Activated naive CD4-positive, alpha-beta T cell treated with anti-CD3 and anti-CD28 coated beads for 36 hours (primary cell): Measurements from ENCODE around the gene SAMD11. TPM values are rescaled to one million over a fixed set of nuclear protein-coding genes. Genes with fewer than 3 reads are reported as not detected.
A peak's percentile ranks its signal among the peaks of the same experiment; 100 is the strongest.

Source experiments
- CTCF ChIA-PET: fragments of 350-600 bp; sonication (Branson Sonifier 250); formaldehyde crosslinking; loops from one replicate; lab custom pipeline; 2021; ENCODE audit warnings: antibody characterized with exemption; lab: Charles Lee
- DNase-seq: peaks from one replicate; pipeline ENCODE4 v3.0.0-alpha.2; 2020
- H3K27ac Mint-ChIP-seq: one replicate; pipeline ENCODE4 v1.8.0; 2021; ENCODE audit warnings: mild to moderate bottlenecking, mixed read lengths
- H3K27me3 Mint-ChIP-seq: one replicate; pipeline ENCODE4 v1.8.0; 2021; ENCODE audit warnings: low read depth, mixed read lengths
- H3K36me3 Mint-ChIP-seq: one replicate; pipeline ENCODE4 v1.8.0; 2021; ENCODE audit warnings: low read depth, mixed read lengths
- H3K4me1 Mint-ChIP-seq: one replicate; pipeline ENCODE4 v1.8.0; 2021; ENCODE audit warnings: low read depth, mixed read lengths
- H3K4me3 Mint-ChIP-seq: one replicate; pipeline ENCODE4 v1.8.0; 2021; ENCODE audit warnings: mild to moderate bottlenecking, moderate library complexity, mixed read lengths
- H3K9me3 Mint-ChIP-seq: one replicate; pipeline ENCODE4 v1.8.0; 2021; ENCODE audit warnings: mixed read lengths
- intact Hi-C: fragments of 100-400 bp; cut with micrococcal nuclease; formaldehyde crosslinking; loops from one replicate; pipeline ENCODE4 v1.15.1; 2023
- total RNA-seq, 2 experiments: library from RNA; stranded (reverse); gene quantifications; one replicate each; pipeline ENCODE4 v1.2.3, GENCODE V29; 2021

The SAMD11 gene
- total RNA-seq, 2 experiments from 2014 or later, result not detected

DNA sequence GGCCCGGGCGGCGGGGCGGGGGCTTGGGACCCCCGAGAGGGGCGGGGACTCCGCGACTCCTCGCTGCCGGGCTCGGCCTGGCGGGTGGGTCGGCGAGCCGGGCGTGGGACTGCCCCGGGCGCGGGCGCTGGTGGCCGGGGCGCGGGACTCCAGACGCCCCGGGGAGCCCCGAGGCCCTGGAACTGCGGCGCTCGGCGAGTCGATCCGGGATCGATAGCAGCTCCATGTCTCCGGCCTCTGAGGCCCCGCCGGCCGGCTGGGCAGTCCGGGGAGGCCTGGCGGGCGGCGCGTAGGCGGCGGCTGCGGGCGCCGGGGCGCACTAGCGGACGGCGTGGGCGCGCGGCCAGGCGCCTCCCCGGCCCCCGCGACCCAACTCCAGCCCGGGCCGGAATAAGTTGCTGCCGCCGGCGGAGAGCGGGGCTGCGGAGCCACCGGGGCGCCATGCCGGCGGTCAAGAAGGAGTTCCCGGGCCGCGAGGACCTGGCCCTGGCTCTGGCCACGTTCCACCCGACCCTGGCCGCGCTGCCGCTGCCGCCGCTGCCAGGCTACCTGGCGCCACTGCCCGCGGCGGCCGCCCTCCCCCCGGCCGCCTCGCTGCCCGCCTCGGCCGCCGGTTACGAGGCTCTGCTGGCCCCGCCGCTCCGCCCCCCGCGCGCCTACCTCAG, 400 bp downstream of the SAMD11 start:
- DNase-seq, result no peak
- Mint-ChIP-seq H3K9me3 (no peaks in the 10 kb centered on the region), H3K27me3 (peaks cover 51% of the 10 kb centered on the region), H3K4me3 (no peak overlapping the region), H3K27ac (no peak overlapping the region), H3K36me3 (peaks cover 1% of the 10 kb centered on the region), H3K4me1 (peaks cover 19% of the 10 kb centered on the region)
- intact Hi-C loops, result loop anchor here (2.0 kb wide), 1 partner anchor 19 kb away; no protein-coding TSS in a partner anchor
- CTCF ChIA-PET, result no interaction called here

DNA sequence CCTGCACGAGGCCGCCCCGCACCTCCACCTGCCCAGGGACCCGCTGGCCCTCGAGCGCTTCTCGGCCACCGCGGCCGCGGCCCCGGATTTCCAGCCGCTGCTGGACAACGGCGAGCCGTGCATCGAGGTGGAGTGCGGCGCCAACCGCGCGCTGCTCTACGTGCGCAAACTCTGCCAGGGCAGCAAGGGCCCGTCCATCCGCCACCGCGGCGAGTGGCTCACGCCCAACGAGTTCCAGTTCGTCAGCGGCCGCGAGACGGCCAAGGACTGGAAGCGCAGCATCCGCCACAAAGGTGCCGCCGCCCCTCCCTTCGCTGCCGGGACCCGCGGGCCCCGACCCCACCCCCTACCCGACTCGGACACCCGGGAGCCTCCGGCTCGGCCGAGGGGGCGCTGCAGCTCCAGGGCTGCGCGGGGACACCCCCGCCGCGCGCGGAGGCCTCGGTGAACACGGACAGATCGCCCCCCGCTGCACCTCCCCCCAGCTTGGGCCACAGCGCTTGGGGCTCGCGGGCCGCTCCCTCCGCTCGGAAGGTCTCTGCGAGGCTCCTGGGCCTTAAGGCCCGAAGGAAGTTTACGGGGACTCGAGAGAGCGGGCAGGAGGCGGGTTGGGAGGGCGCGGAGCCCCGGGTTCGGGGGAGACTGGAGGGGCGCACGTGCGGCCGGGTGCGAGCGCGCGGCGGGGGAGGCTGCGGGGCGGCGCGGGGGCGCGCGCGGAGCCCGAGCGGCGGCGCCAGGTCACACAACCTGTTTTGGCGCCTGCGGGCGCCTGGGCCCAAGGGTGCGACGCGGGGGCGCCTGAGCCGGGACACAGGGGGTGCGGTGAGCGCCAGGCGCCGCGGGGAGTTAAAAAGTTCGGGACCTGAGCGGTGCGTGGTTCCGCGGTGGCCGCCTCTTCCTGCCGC, 1.2 kb downstream of the SAMD11 start:
- intact Hi-C loops, result no loop called here
- CTCF ChIA-PET, result no interaction called here
- Mint-ChIP-seq H3K36me3 (peaks cover 1% of the 10 kb centered on the region), H3K27me3 (peaks cover 52% of the 10 kb centered on the region), H3K27ac (no peak overlapping the region), H3K4me3 (no peak overlapping the region), H3K4me1 (peaks cover 19% of the 10 kb centered on the region), H3K9me3 (no peaks in the 10 kb centered on the region)
- no peak for DNase-seq

DNA sequence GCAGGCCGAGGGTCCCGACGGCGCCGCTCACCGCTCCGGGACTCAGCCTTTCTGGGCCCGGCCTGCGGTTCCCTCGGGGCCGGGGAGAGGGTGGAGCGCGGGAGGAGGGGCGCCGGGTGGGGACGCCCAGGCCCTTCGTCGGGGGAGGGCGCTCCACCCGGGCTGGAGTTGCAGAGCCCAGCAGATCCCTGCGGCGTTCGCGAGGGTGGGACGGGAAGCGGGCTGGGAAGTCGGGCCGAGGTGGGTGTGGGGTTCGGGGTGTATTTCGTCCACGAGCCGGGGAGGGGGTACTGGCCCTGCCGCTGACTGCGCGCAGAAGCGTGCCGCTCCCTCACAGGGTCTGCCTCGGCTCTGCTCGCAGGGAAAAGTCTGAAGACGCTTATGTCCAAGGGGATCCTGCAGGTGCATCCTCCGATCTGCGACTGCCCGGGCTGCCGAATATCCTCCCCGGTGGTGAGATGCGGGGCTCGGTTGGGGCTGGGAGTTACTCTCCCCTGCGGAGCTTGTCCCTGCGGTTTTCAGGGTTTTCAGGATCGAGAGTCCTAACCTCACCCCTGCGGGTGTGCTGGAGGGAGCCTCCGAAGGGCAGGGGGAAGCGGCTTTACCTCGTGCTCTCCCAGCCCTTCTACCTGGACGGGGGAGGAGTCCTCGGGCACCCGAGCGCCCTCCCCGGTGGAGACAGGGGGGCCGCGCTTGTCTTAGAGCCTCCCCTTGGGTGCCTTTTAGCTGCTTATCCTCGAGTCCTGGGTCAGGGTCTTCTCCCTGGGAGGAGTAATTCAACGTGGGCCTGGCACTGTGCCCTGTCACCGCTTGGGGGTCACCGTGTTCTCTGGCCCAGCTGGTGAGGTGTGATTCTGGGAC, 2.1 kb downstream of the SAMD11 start:
- Mint-ChIP-seq H3K27ac (no peak overlapping the region), H3K4me3 (peak overlapping the region; percentile 6), H3K27me3 (peaks cover 44% of the 10 kb centered on the region), H3K9me3 (no peaks in the 10 kb centered on the region), H3K36me3 (peaks cover 1% of the 10 kb centered on the region), H3K4me1 (peaks cover 16% of the 10 kb centered on the region)
- no peak for DNase-seq
- intact Hi-C loops, result no loop called here
- CTCF ChIA-PET, result no interaction called here

DNA sequence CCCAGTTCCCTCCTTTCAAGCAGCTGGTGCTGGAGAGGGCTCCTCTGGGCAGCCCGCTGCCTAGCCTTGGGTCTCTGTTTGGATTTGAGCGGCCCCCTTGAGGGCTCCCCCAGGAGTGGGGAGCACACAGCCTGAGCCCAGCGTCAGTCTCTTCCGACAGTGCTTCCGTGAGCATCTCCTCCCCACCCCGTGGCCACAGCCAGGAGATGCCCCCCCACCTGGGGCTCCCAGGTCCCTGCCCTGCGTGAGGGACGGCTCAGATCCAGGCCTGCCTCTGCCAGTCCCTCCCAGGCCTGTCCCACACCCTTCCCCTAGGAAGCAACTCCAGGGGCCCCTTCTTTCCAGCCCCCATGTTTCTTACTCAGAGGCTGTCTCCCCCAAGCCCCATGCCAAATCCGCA, 3.5 kb downstream of the SAMD11 start:
- intact Hi-C loops, result no loop called here
- no peak overlapping the region for H3K4me3 Mint-ChIP-seq
- no peak overlapping the region for H3K27ac Mint-ChIP-seq
- H3K4me1 Mint-ChIP-seq, result peaks cover 10% of the 10 kb centered on the region
- CTCF ChIA-PET, result no interaction called here
- DNase-seq, result no peak
- H3K36me3 Mint-ChIP-seq, result peaks cover 1% of the 10 kb centered on the region
- H3K27me3 Mint-ChIP-seq, result peaks cover 40% of the 10 kb centered on the region
- H3K9me3 Mint-ChIP-seq, result no peaks in the 10 kb centered on the region

DNA sequence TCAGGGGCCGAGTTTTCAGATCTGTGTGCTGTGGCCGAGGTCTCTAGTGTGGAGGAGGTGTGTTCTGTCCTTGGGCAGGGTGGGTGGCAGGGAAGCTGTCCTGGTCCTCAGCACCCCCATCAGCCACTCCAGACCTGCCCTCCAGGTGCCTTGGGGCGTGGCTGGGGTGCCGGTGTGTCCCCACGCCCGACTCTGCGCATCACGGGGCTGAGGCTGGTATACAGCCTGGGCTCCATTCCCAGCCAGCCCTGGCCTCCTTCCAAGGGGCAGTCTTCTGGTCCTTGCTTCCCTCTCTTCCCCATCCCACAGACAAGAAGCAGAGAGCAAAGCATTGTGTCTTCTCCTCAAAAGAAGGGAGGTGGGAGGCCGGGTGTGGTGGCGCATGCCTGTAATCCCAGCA, 4.0 kb downstream of the SAMD11 start:
- peaks cover 1% of the 10 kb centered on the region for H3K36me3 Mint-ChIP-seq
- peaks cover 10% of the 10 kb centered on the region for H3K4me1 Mint-ChIP-seq
- peaks cover 36% of the 10 kb centered on the region for H3K27me3 Mint-ChIP-seq
- CTCF ChIA-PET, result no interaction called here
- intact Hi-C loops, result no loop called here
- no peaks in the 10 kb centered on the region for H3K9me3 Mint-ChIP-seq
- DNase-seq, result no peak
- no peak overlapping the region for H3K27ac Mint-ChIP-seq
- H3K4me3 Mint-ChIP-seq, result no peak overlapping the region

DNA sequence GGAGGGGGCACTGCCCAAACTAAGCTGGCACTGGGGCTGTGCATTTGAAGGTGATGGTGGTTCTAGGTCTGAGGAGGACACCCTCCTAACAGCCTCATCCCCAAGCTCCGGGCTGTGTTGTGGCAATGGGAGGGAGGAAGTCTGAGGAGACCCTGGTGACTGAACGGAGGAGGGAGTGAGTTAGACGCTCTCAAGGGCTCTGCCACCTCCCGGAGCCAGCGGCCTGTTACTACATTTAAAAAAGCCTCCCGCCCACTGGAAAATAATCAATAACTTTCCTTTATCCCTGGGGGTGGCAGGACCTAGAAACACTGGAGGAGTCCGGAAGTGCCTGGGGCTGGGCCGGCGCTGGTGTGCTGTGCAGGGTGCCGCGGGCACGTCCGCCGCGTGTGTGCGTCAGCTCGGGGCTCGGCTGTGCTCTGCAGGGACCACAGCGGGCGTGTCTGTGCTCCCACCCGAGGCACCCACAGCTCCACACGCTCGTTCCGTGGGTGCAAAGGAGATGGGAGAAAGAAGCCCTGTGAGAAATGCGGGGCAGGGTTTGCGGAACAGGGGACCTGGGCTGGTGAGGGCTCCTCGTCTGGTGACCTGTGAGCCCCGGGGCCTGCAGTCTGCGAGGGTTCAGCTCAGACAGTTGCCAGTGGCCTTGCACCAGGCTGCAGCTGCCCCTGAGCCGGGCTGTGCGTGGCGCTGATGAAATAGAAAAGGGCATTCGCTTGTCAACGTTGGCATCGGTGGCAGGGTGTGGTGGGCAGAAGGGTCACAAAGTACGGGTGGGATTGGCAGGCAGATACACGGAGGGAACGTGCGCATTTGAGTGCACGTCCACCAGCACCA, 5.3 kb downstream of the SAMD11 start:
- Mint-ChIP-seq H3K27me3 (peaks cover 30% of the 10 kb centered on the region), H3K4me1 (peaks cover 5% of the 10 kb centered on the region), H3K4me3 (no peak overlapping the region), H3K36me3 (no peaks in the 10 kb centered on the region), H3K9me3 (no peaks in the 10 kb centered on the region), H3K27ac (no peak overlapping the region)
- no peak for DNase-seq
- intact Hi-C loops, result no loop called here
- CTCF ChIA-PET, result interaction anchor here (0.7 kb wide), 1 partner anchor 9 kb away, joined by 3 read pairs; no protein-coding TSS in a partner anchor

DNA sequence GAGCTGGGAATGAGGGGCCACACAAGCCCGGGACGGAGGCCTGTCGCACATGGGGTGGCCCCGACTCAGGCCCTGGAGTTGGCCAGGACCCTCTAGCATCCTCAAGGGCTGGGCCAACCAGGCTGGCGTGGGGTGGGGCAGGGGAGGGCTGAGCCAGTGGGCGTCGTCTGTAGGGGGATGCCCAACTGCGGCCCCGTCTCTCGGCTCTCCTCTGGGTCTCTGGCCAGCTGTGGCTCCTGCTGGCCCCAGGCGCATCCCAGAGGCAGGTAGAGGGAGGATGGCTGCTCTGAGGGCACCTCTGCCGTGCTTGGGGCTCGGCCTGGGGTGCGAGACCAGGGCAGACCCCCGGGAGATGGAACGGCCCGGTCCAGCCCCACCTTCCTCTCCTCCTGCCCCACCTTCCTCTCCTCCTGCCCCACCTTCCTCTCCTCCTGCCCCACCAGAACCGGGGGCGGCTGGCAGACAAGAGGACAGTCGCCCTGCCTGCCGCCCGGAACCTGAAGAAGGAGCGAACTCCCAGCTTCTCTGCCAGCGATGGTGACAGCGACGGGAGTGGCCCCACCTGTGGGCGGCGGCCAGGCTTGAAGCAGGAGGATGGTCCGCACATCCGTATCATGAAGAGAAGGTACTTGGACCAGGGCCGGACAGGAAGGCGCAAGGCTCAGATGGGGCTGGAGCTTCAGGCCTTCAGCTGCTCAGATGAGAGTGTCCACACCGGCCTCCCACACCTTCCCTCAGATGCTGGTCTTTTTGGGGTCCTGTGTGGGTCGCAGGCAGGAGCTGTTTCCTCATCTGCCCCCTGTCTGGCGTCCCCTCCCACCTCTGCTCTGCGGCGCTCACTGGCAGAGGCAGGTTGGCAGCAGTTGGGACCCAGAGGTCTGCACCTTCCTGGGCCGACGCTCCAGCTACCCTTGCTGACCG, 6.2 kb downstream of the SAMD11 start:
- DNase-seq, result no peak
- intact Hi-C loops, result no loop called here
- no peaks in the 10 kb centered on the region for H3K36me3 Mint-ChIP-seq
- H3K27ac Mint-ChIP-seq, result no peak overlapping the region
- no peak overlapping the region for H3K4me3 Mint-ChIP-seq
- peaks cover 32% of the 10 kb centered on the region for H3K27me3 Mint-ChIP-seq
- CTCF ChIA-PET, result no interaction called here
- H3K4me1 Mint-ChIP-seq, result peaks cover 7% of the 10 kb centered on the region
- H3K9me3 Mint-ChIP-seq, result no peaks in the 10 kb centered on the region

DNA sequence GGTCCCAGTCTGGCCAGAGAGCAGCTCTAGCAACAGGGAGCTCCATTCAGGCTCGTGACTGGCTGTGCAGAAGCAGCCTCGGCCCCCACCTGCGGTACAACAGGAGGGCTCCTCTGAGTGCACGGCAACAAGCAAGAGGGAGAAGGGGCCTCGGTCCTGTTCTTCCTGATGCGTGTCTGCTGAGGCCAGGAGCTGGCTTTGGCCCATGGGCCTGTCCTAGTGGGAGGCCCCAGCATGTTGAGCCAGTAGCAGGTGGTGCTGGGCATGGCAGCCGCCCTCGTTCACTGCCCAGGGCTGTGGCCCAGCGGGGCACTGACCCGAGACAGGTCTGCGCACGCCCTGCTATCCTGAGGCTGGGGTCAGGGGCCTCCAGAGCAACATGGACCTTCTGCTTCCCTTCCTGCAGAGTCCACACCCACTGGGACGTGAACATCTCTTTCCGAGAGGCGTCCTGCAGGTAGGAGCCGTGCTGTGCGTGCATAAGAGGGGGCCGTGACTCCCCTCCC, 7.0 kb downstream of the SAMD11 start:
- Mint-ChIP-seq H3K36me3 (no peaks in the 10 kb centered on the region), H3K4me1 (peaks cover 9% of the 10 kb centered on the region), H3K27me3 (peaks cover 36% of the 10 kb centered on the region), H3K27ac (no peak overlapping the region), H3K4me3 (no peak overlapping the region), H3K9me3 (no peaks in the 10 kb centered on the region)
- CTCF ChIA-PET, result no interaction called here
- intact Hi-C loops, result no loop called here
- DNase-seq, result no peak

DNA sequence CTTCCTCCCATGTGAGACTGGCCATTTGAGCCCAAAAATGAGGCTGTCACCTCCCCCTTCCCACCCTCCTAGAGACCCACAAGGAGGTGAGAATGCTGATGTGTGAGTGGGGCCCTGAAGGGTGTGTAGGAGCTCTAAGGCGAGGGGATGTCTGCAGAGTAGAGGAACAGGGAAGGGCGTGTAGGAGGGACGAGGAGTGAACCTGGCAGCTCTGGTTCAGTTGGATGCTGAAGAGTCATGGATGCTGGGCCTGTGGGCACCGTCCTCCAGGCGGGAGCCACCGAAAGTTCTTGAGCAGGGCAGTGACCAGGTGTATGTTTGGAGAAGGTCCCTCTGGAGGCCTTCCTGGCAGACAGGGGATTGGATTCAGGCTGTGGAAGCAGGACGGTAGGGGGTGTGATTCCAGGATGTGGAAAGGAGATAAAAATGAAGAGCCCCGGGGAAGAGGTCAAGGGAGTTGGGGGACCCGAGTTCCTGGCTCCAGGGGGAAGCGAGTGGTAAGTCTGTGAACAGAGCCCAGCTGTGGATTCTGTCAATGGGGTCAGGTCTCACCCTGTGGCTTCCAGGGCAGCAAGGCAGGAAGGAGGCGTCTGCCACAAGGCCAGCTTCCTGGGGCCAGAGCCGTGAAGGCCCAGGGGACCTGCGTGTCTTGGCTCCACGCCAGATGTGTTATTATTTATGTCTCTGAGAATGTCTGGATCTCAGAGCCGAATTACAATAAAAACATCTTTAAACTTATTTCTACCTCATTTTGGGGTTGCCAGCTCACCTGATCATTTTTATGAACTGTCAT, 7.9 kb downstream of the SAMD11 start:
- intact Hi-C loops, result no loop called here
- CTCF ChIA-PET, result no interaction called here

DNA sequence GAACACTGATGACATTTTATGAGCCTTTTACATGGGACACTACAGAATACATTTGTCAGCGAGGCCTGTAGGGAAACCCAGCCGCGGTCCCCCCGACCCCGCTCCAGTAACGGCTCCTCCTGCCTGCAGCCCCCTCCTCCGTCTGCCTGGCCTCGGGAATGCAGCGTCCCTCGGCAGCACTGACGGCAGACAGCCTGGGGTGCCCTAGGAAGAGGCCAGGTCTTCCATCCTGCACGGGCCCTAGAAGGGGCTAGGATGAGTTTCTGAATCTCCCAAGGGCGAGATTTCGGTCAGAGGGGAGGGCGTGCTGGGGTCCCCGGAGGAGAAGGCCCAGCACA, 8.4 kb downstream of the SAMD11 start:
- no peak for DNase-seq
- H3K36me3 Mint-ChIP-seq, result no peaks in the 10 kb centered on the region
- H3K27ac Mint-ChIP-seq, result no peak overlapping the region
- peaks cover 6% of the 10 kb centered on the region for H3K4me1 Mint-ChIP-seq
- CTCF ChIA-PET, result no interaction called here
- H3K4me3 Mint-ChIP-seq, result no peak overlapping the region
- no peaks in the 10 kb centered on the region for H3K9me3 Mint-ChIP-seq
- intact Hi-C loops, result no loop called here
- H3K27me3 Mint-ChIP-seq, result peaks cover 25% of the 10 kb centered on the region

More for the DNA sequence above, 7.9 kb downstream of the SAMD11 start:
- H3K27ac Mint-ChIP-seq, result no peak overlapping the region
- H3K27me3 Mint-ChIP-seq, result peaks cover 28% of the 10 kb centered on the region
- no peaks in the 10 kb centered on the region for H3K36me3 Mint-ChIP-seq
- no peak overlapping the region for H3K4me3 Mint-ChIP-seq
- no peaks in the 10 kb centered on the region for H3K9me3 Mint-ChIP-seq
- DNase-seq, result no peak
- H3K4me1 Mint-ChIP-seq, result peaks cover 6% of the 10 kb centered on the region
